Calu3 (cell line): ENCODE results near the gene DYNC1I1. TPM values are rescaled to one million over a fixed set of nuclear protein-coding genes. Genes with fewer than 3 reads are reported as not detected.

Experiments
- BruUV-seq: library from RNA; stranded (reverse); fragments of 400-500 nt; replicated peaks from 2 replicates; lab custom pipeline; 2021; lab: Mats Ljungman, UMichigan
- CTCF ChIA-PET: fragments of 300-600 bp; sonication (Branson Sonifier 250); formaldehyde crosslinking; loops from one replicate; lab custom pipeline; 2022; ENCODE audit warnings: antibody characterized with exemption; lab: Charles Lee
- DNase-seq: peaks from one replicate; pipeline ENCODE4 v3.0.0; 2022
- H3K27ac Mint-ChIP-seq: one replicate; pipeline ENCODE4 v1.8.0; 2022; ENCODE audit warnings: mixed read lengths; ENCODE audit not compliant: unreplicated experiment
- H3K27me3 Mint-ChIP-seq: one replicate; pipeline ENCODE4 v1.8.0; 2022; ENCODE audit warnings: mixed read lengths; ENCODE audit not compliant: unreplicated experiment
- H3K36me3 Mint-ChIP-seq: one replicate; pipeline ENCODE4 v1.8.0; 2022; ENCODE audit warnings: mild to moderate bottlenecking, moderate library complexity, mixed read lengths; ENCODE audit not compliant: insufficient read depth, unreplicated experiment
- H3K4me1 Mint-ChIP-seq: one replicate; pipeline ENCODE4 v1.8.0; 2022; ENCODE audit warnings: mild to moderate bottlenecking, low read depth, mixed read lengths; ENCODE audit not compliant: unreplicated experiment
- H3K4me3 Mint-ChIP-seq: one replicate; pipeline ENCODE4 v1.8.0; 2022; ENCODE audit warnings: mild to moderate bottlenecking, low read depth, moderate library complexity, mixed read lengths; ENCODE audit not compliant: unreplicated experiment
- H3K9me3 Mint-ChIP-seq: one replicate; pipeline ENCODE4 v1.8.0; 2022; ENCODE audit warnings: low read depth, mixed read lengths; ENCODE audit not compliant: unreplicated experiment
- CTCF ChIP-seq: fragments of 200-600 bp; IDR thresholded peaks from one replicate; pipeline ENCODE4 v1.8.0; 2022; ENCODE audit warnings: antibody characterized with exemption; ENCODE audit not compliant: unreplicated experiment
- intact Hi-C: fragments of 100-400 bp; cut with micrococcal nuclease; formaldehyde crosslinking; loops from one replicate; pipeline ENCODE4 v1.10.0; 2022; ENCODE audit not compliant: unreplicated experiment
- total RNA-seq: library from RNA; stranded (reverse); gene quantifications from 2 replicates; pipeline ENCODE4 v1.2.3, GENCODE V29; 2022

DYNC1I1 gene
- total RNA-seq, 1 experiment from 2014 or later: 0.73 TPM

DNA sequence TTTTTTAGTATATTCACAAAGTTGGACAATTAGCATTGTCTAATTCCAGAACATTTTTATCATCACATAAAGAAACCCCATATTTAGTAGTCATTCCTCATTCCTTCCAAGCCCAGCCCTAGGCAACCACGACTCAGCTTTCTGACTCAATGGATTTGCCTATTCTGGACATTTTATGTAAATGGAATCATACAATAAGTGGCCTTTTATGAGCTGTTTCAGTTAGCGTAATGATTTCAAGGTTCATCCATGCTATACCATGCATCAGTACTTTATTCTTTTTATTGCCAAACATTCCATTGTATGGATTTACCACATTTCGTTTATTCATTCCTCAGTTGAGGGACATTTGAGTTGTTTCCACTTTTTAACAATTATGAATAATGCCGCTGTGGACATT lies 249.2 kb downstream of the DYNC1I1 start:
- no peak for DNase-seq
- Mint-ChIP-seq H3K27me3 (no peaks in the 10 kb centered on the region), H3K36me3 (no peaks in the 10 kb centered on the region), H3K27ac (no peak overlapping the region), H3K4me1 (peaks cover 18% of the 10 kb centered on the region), H3K9me3 (no peaks in the 10 kb centered on the region), H3K4me3 (no peak overlapping the region)
- BruUV-seq: no TSS peak
- intact Hi-C loops: no loop called here
- CTCF ChIA-PET: no interaction called here
- TF ChIP-seq CTCF: no peak

- CTCF ChIA-PET: no interaction called here
- intact Hi-C loops: no loop called here
- H3K27me3 Mint-ChIP-seq: no peaks in the 10 kb centered on the region
Observed at GRCh38 chr7:96023387-96023786, 251.0 kb downstream of the DYNC1I1 start.

GRCh38 chr7:96026010-96026409 lies 253.7 kb downstream of the DYNC1I1 start:
- no TSS peak for BruUV-seq
- Mint-ChIP-seq H3K36me3 (no peaks in the 10 kb centered on the region), H3K27ac (no peak overlapping the region), H3K27me3 (no peaks in the 10 kb centered on the region), H3K4me1 (no peaks in the 10 kb centered on the region), H3K9me3 (no peaks in the 10 kb centered on the region), H3K4me3 (no peak overlapping the region)
- DNase-seq: no peak
- TF ChIP-seq CTCF: no peak
- CTCF ChIA-PET: no interaction called here
- intact Hi-C loops: no loop called here

More at GRCh38 chr7:96023387-96023786, 251.0 kb downstream of the DYNC1I1 start:
- H3K36me3 Mint-ChIP-seq: no peaks in the 10 kb centered on the region
- peaks cover 4% of the 10 kb centered on the region for H3K4me1 Mint-ChIP-seq
- DNase-seq: no peak
- TF ChIP-seq CTCF: no peak
- H3K9me3 Mint-ChIP-seq: no peaks in the 10 kb centered on the region
- no peak overlapping the region for H3K4me3 Mint-ChIP-seq
- BruUV-seq: no TSS peak
- H3K27ac Mint-ChIP-seq: no peak overlapping the region

GRCh38 chr7:96026611-96027010 lies 254.3 kb downstream of the DYNC1I1 start:
- BruUV-seq: no TSS peak
- no peaks in the 10 kb centered on the region for H3K9me3 Mint-ChIP-seq
- TF ChIP-seq CTCF: no peak
- no peak overlapping the region for H3K27ac Mint-ChIP-seq
- H3K27me3 Mint-ChIP-seq: no peaks in the 10 kb centered on the region
- H3K4me3 Mint-ChIP-seq: no peak overlapping the region
- CTCF ChIA-PET: no interaction called here
- H3K36me3 Mint-ChIP-seq: no peaks in the 10 kb centered on the region
- H3K4me1 Mint-ChIP-seq: no peaks in the 10 kb centered on the region
- intact Hi-C loops: no loop called here
- no peak for DNase-seq

DNA sequence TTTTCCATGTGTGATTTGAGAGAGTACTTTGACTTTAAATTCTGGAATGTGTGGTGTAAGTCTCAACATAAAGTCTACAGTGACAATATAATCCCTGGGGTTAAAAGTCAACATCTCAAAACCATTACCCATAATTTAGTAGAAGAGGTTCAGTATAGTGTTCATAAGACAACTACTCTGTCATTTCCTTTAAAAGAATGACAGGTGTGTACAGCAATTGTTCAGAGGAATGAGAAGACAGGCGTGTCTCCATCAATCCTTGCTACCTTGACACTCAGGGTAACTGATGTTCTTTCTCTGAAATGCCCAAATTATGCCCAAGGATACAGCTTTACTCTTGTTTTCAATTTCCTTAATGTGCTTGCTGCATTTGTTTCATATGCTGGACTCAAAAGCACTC lies 256.4 kb downstream of the DYNC1I1 start:
- CTCF ChIA-PET: no interaction called here
- no peak overlapping the region for H3K4me3 Mint-ChIP-seq
- TF ChIP-seq CTCF: no peak
- intact Hi-C loops: no loop called here
- no peaks in the 10 kb centered on the region for H3K27me3 Mint-ChIP-seq
- BruUV-seq: no TSS peak
- H3K4me1 Mint-ChIP-seq: no peaks in the 10 kb centered on the region
- no peaks in the 10 kb centered on the region for H3K9me3 Mint-ChIP-seq
- H3K27ac Mint-ChIP-seq: no peak overlapping the region
- H3K36me3 Mint-ChIP-seq: no peaks in the 10 kb centered on the region
- no peak for DNase-seq
